Neural crest cell (in vitro differentiated cells): ENCODE results near the gene NEDD4. TPM values are rescaled to one million over a fixed set of nuclear protein-coding genes. Genes with fewer than 3 reads are reported as not detected.

Experiments
- DNase-seq: peaks from one replicate; pipeline ENCODE4 v3.0.0; 2021; ENCODE audit warnings: low read depth, mixed read lengths, low spot score
- H3K27ac Mint-ChIP-seq: one replicate; pipeline ENCODE4 v1.8.0; 2021; ENCODE audit warnings: mild to moderate bottlenecking, mixed read lengths; ENCODE audit not compliant: unreplicated experiment
- H3K27me3 Mint-ChIP-seq: 2 replicates; pipeline ENCODE4 v1.8.0; 2021; ENCODE audit warnings: low read depth, mild to moderate bottlenecking, mixed read lengths
- H3K36me3 Mint-ChIP-seq: 2 replicates; pipeline ENCODE4 v1.8.0; 2021; ENCODE audit warnings: low read depth, mild to moderate bottlenecking, mixed read lengths
- H3K4me1 Mint-ChIP-seq: 2 replicates; pipeline ENCODE4 v1.8.0; 2021; ENCODE audit warnings: mixed read lengths
- H3K4me3 Mint-ChIP-seq: one replicate; pipeline ENCODE4 v1.8.0; 2021; ENCODE audit warnings: mild to moderate bottlenecking, mixed read lengths
- H3K9me3 Mint-ChIP-seq: 2 replicates; pipeline ENCODE4 v1.8.0; 2021; ENCODE audit warnings: mixed read lengths
- CTCF ChIP-seq: fragments of 200-600 bp; sonication (generic); conservative IDR thresholded peaks from 2 replicates; pipeline ENCODE4 v1.5.0; 2021; ENCODE audit warnings: antibody characterized with exemption, mild to moderate bottlenecking
- total RNA-seq: library from RNA; stranded (reverse); gene quantifications from 2 replicates; pipeline ENCODE4 v1.2.1, GENCODE V29; 2021

The NEDD4 gene
- total RNA-seq, 1 donor from 2014 or later: 20.3 TPM

- no peak for DNase-seq
- Mint-ChIP-seq H3K27me3 (no peaks in the 10 kb centered on the region), H3K27ac (no peak overlapping the region), H3K36me3 (peaks cover 67% of the 10 kb centered on the region), H3K4me3 (no peak overlapping the region), H3K4me1 (peaks cover 17% of the 10 kb centered on the region), H3K9me3 (peaks cover 29% of the 10 kb centered on the region)
- no peak for TF ChIP-seq CTCF
Measured at GRCh38 chr15:55942332-55942731, 51.1 kb downstream of the NEDD4 start.

- no peak for TF ChIP-seq CTCF
- H3K27me3 Mint-ChIP-seq: no peaks in the 10 kb centered on the region
- no peaks in the 10 kb centered on the region for H3K4me1 Mint-ChIP-seq
- H3K9me3 Mint-ChIP-seq: peaks cover 11% of the 10 kb centered on the region
- H3K36me3 Mint-ChIP-seq: peaks cover 28% of the 10 kb centered on the region
- H3K4me3 Mint-ChIP-seq: no peak overlapping the region
- no peak for DNase-seq
- H3K27ac Mint-ChIP-seq: no peak overlapping the region
Measured at GRCh38 chr15:55937040-55937439, 56.4 kb downstream of the NEDD4 start.

- Mint-ChIP-seq H3K4me3 (no peak overlapping the region), H3K9me3 (peaks cover 6% of the 10 kb centered on the region), H3K4me1 (no peaks in the 10 kb centered on the region), H3K27ac (no peak overlapping the region), H3K27me3 (no peaks in the 10 kb centered on the region), H3K36me3 (peaks cover 17% of the 10 kb centered on the region)
- no peak for TF ChIP-seq CTCF
- no peak for DNase-seq
Measured at GRCh38 chr15:55928955-55929354, 64.5 kb downstream of the NEDD4 start.

- Mint-ChIP-seq H3K9me3 (no peaks in the 10 kb centered on the region), H3K36me3 (peaks cover 9% of the 10 kb centered on the region), H3K4me1 (peaks cover 11% of the 10 kb centered on the region), H3K27me3 (no peaks in the 10 kb centered on the region), H3K27ac (no peak overlapping the region), H3K4me3 (no peak overlapping the region)
- peak; percentile 24 for TF ChIP-seq CTCF
- no peak for DNase-seq
Measured at GRCh38 chr15:55921744-55922143, 71.7 kb downstream of the NEDD4 start.

GRCh38 chr15:55917881-55918296, 75.5 kb downstream of the NEDD4 start:
- Mint-ChIP-seq H3K4me1 (peaks cover 17% of the 10 kb centered on the region), H3K36me3 (peaks cover 3% of the 10 kb centered on the region), H3K9me3 (no peaks in the 10 kb centered on the region), H3K4me3 (no peak overlapping the region), H3K27me3 (no peaks in the 10 kb centered on the region), H3K27ac (no peak overlapping the region)
- peak; percentile 71 for TF ChIP-seq CTCF
- no peak for DNase-seq
